ENCODE data around the gene KAZN.

GRCh38 chr1:14962407-14962806 is 363.9 kb downstream of the KAZN start:
- TF ChIP-seq CTCF (IDR thresholded peaks at IDR 0.05) = no peak
- TF ChIP-seq POLR2A (IDR thresholded peaks at IDR 0.05) = no peak

Data from body of pancreas (tissue), 4 donors.